Stimulated activated CD4-positive, alpha-beta T cell treated with anti-CD3 and anti-CD28 coated beads, Interleukin-1b, Interleukin-23, amount 100 ng/mL, for 1 hour (primary cell): ENCODE results near the gene NKD1.
A peak's percentile ranks its signal among the peaks of the same experiment; 100 is the strongest.

Experiments used
- DNase-seq, 2 donors: peaks; one replicate each; pipeline ENCODE4 v3.0.0-alpha.2; 2020; ENCODE audit warnings: low read depth in 2 of 2

The NKD1 gene

GRCh38 chr16:50599494-50599893, 51.3 kb downstream of the NKD1 start:
- no peak for DNase-seq

GRCh38 chr16:50600582-50601283, 52.5 kb downstream of the NKD1 start:
- DNase-seq = no peak

DNA sequence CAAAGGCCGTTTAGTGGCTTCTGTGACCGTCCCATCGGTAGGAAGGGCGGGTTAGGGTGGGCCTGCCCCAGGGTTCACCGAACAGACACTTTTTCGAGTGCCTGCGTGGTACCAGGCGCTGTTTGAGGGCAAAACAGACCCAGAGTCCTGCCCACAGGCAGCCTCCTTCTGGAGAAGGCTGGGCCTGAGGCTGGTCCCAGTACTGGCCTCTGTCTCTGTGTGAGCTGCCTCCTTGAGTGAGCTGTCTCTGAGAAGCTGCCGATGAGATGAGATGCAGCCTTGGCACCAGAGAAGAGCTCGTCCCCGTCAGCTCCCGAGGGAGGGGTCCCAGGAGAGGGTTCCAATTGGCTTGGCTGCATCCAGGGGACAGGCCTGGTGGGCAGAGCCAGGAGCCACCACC, 53.1 kb downstream of the NKD1 start:
- DNase-seq = no peak

GRCh38 chr16:50602126-50602525, 53.9 kb downstream of the NKD1 start:
- no peak for DNase-seq

DNA sequence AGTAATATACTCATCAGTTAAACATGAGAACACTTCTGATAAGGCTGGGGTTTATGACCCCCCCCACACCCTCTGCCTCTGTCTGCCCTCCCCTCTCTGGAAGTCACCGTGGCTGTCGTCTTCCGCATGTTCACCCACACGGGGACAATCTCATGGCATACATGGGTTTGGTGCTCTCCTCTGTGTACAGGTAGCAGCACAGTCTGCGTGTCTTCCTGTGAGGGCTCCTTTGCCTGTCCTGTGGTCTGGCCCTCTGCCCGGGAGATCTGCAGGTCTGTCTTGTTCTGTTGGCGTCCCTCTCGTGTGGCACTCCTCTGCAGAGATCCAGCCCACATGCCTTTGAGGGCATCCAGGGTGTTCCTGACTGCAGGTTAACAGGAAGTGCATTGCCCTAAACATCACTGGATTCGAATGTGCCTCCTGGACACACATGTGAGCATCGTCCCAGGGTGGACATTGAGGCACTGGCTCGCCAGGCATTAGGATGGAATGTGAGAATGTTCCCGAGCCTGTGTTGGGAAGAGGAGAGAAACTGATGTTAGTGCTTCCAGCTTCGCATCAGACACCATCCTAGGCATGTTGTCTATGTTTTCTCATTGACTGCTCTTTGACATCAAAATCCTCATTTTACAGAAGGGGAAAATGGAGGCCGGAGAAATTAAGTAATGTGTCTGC, 54.5 kb downstream of the NKD1 start:
- peak in 1 of 2 donors; percentile 40 for DNase-seq

DNA sequence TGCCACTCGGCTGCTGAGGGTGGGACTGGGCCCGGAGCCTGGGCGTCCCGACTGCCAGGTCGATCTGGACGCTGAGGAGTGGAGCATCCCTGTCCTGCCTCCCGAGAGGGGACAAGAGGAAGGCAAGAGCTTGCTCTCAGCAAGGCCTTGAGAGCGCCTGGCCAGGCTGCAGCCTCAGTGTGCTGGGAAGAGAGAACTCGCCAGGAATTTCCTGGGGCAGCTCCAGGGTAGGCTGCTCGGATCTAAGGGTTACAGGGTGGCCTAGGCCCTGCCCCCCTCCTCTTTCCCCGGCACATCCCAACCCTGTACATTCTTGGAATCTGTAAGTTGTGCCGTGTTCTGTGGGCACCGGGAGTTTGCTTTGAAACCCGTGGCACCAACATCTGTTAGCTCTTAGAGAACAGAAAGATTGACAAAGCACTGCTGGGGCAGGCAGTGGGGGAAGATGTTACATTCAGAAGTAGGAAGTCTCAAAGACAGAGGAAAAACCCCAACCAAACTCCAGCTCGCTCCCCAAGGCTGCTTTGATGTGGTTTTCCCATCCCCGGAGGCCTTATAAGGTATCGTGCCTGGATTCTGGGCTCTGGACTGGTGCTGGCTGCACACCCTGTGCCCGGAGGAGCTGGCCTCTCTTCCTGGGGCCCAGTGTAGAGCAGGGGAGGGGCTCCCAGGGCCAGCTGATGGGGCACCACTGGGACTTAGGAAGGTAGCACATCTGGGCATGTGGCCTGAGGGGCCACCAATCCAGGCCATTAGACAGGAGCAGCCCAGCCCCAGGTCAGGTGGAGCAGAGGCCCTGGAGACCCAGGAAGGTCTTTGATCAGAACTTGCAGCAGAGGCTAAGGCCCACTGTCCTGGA, 55.2 kb downstream of the NKD1 start:
- no peak for DNase-seq

DNA sequence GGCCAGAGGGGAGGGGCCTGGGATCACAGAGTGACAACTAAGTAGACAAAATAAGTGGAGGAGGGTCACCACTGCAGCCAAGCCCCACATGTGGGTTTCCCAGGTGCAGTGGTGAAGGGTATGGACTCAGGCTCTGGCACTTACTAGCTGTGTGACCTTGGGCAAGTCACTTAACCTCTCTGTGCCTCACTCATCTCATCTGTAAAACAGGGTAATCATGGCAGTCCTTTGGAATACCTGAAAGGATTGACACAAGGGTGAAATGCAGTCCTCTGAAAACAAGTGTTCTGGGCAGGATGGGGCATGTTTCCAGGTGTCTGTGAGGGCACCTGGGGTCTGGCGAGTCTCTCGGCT, 55.8 kb downstream of the NKD1 start:
- DNase-seq = no peak

- no peak for DNase-seq
Measured at GRCh38 chr16:50604610-50605009, 56.4 kb downstream of the NKD1 start.

GRCh38 chr16:50605733-50606430, 57.7 kb downstream of the NKD1 start:
- no peak for DNase-seq

GRCh38 chr16:50606431-50607050, 58.3 kb downstream of the NKD1 start:
- no peak for DNase-seq

DNA sequence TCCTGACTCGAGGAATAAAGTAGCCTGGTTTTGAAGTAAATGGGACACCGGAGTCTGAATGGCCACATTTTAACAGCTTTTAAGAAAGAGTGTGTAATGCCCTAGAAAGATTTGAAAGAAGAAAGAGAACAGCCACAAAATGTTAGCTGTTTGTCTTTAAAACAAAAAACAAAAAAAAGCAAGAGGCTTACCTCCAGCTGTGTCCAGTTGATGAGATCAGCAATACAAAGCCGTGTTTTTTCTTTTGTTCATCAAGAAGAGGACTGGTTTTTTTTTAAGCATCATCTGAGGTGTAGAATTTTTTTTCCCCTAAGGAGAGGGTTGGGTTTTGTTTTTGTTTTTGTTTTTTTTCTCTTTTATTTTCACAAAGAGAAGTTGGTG, 58.8 kb downstream of the NKD1 start:
- DNase-seq = no peak

DNA sequence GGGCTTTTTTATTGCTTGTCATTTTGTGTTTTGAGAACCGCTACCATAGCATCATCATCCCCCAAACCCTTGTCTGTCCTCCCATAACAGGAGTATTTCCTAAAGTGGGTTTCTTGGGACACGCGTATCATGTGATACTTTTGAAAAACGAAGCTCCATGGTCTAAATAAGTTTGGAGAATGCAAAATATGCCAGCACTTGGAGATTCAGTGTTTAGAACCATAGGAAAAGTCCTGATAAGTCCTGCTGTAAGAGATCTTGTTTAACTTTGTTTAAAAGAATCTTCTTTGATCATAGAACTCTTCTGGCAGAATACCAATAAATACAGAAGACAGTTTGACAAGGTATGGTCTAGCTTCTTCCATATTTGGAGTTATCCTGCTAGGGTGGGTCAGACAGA, 59.3 kb downstream of the NKD1 start:
- no peak for DNase-seq

DNA sequence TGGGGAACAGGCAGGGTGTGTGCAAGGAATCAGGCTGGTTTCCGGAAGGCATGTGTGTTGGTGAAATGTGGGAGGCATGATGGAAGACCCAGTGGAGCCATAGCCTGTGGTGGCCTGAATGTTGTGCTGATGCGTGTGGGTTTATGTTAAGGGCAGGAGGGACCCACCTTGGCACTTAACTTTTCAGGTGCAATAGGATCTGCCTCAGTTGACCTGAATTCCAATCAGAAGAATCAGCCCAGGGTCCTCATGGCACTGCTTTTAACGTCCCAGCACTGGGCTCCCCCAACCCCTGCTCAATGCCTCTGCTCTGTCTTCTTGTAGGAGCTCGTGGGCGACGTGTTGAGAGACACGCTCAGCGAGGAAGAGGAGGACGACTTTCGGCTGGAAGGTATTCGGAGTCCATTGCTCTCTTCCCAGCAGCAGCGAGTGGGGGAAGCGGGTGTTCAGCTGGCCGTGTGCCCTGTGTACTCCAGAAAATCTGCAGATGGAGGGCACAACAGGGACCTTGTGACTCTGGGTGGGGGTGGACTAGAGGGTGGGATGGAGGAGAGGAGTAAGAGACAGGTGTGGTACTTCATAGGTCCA, 59.9 kb downstream of the NKD1 start:
- no peak for DNase-seq

DNA sequence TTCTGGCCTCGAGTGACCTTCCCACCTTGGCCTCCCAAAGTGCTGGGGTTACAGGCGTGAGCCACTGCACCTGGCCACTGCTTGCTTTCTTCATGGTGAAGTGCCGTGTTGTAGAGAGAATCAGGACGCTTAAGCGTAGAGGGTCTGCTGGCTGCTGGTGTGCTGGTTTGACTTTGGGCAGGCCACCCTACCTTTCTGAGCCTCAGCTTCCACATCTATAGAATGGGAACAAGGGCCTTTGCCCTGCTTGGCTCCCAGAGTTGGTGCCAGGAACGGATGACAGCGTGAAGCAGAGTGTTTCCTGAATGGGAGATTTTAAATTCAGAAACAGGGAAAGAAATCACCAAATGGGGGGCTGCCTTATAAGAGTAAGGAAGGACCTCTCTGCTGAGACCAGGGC, 60.9 kb downstream of the NKD1 start:
- no peak for DNase-seq

DNA sequence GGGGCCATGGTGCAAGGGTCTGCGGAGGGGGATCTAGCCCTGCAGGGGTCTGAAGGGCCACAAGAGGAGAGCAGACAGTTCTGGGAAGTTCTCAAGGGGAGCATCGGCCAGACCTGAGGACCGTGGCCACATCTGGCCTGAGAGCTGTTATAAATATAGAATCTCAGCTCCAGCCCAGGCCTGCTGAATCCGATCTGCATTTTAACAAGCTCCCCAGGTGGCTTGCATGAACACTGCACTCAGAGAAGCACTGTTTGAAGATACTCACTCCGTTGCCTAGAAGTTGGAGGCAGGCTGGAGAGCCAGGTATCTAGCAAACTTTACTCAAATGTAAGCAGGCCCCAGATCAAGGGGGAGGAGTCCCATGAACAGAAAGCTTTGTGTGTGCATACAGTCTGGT, 61.3 kb downstream of the NKD1 start:
- no peak for DNase-seq

DNA sequence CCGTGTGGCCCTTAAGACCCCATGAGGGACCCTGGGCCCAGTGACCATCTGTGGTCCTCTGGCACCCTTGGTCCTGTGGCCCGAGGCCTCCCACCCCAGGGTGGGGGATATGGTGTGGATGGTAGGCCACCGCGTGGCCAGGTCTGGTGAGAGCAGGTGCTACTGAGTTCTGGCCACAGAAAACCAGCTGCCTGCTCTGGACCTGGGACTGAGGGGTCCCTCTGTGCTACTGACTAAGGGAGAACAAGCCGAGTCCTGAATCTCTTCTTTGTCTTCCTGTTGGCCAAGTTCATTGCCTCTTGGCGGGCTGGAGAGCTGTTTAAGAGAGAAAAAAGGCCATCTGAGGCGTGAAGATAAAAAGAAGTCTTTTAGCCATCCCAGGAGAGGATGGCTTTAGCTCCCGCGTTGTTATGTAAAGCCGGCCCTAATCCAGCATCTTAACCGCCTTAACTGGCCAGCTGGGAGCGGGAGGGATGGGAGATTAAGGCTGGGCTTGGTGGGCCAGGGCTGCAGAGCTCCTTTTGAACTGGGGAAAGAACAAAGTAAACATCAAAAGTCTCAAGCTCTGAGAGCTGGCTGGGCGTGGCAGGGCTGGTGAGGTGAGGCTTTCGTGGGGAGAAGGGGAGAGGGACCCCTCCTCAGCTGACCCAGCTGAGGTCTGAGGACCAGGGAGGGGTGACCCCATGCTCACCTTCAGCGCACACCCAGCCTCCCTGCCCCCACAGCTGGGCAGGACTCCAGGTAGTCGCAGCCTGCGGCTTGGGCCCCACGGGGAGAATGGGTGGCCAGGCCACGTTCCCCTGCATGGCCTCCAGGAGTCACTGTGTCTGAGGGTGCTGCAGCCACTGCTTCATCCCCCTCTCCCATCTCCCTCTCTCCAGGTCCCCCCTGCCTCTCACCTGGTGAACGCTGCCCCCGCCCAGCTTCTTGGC, 62.4 kb downstream of the NKD1 start:
- DNase-seq = no peak

DNA sequence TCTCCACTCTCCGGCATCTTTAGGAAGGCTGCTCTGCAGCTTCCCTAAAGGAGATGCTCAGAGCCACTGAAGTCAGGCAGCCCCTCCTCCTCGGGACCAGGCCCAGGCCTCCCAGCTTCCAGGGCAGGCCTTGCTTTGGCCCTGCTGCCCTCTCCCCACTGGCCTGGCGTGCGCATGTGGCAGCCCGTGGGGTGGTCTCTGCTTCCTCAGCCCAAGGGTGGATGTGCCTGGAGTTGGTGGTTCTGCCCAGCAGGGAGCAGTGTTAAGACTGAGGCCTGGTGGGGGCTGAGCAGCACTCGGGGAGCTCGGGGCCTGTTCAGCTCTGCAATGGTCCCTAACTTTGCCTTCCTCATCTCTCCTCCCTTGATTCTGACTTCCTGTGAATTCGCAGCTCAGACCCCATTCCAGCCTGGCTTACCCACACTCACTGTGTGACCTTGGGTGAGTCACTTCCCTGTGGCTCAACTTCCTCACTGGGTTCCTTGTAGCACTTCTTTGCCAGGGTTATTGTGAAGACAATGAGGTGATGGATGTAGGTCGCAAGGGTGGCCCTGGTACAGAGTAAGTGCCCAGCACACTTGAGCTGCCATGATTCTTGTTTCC, 63.2 kb downstream of the NKD1 start:
- no peak for DNase-seq

DNA sequence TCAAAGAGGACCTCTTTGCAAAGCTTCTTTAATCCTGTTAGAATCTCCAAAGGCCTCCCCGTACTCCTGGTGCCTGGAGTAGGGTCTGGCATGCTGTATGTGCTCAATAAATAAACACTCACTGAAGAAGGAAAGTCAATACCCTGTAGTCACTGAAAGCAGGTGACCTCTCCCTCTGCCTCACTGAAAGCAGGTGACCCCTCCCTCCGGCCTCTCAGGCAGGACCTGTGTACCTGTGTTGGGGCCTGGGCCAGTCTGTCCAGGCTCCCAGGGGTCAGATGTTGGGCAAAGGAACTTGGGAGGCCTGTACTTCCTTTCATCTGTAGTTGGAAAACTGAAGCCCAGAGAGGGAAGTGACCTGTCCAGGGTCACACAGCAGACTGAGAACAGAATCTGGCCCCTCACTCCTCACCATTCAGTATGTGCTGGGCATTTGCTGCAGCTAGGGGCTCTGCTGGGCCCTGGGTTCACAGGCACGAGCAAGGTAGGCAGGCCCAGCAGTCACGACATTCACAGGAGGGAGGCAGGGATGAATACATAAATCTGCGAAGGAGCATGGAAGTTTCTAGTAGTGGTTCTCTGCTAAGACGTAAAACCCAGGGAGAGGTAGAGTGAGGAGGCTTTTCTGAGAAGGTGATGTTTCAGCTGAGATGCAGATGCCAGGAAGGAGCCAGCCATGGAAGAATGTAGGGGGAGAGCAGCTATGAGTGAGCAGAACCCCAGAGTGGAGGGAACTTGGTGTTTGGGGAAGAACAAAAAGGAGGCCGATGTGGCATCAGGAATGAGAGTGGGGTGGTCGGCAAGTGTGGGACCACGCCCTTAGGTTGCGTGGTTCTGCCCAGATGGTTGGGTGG, 64.0 kb downstream of the NKD1 start:
- DNase-seq = no peak

- no peak for DNase-seq
Measured at GRCh38 chr16:50612849-50613198, 64.6 kb downstream of the NKD1 start.
